Measurements from ENCODE around the gene GPR84. TPM values are rescaled to one million over a fixed set of nuclear protein-coding genes. Genes with fewer than 3 reads are reported as not detected.

The GPR84 gene
- total RNA-seq, 1 donor from 2014 or later: not detected

- Histone ChIP-seq H3K36me3 (ENCODE audit: control insufficient read depth, insufficient read depth, low read length) (peaks cover 2% of the 10 kb centered on the region), H3K4me3 (ENCODE audit: low read depth, low read length) (no peak overlapping the region), H3K27me3 (ENCODE audit: control insufficient read depth, insufficient read depth, low read length) (no peaks in the 10 kb centered on the region)
- no peak for DNase-seq (ENCODE audit: low read depth)
- TF ChIP-seq CTCF (IDR thresholded peaks at IDR 0.05; ENCODE audit: insufficient read depth, low read length, poor library complexity, severe bottlenecking): peak; percentile 60
These were observed 30.0 kb upstream of the GPR84 start for GRCh38 chr12:54394281-54394719.

DNA sequence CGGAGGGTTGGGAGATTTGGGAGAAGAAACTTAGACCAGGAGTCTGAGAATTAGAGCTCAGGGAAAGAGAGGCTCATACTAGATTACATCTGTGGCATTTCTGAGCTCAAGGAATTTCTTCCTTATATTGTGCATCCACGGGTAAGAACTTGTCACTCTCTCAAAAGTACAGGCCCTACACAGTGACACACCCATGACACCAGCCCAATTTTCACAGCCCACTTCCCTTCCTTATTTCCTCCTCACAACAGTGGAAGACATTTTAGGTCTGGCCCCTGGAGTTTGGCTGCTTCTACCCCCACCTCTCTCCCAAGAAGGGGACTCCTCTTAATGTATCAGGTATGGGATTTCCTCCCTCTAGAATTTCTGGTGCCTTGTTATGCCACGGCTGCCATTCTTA, 29.5 kb upstream of the GPR84 start:
- peaks cover 2% of the 10 kb centered on the region for H3K36me3 ChIP-seq (ENCODE audit: control insufficient read depth, insufficient read depth, low read length)
- DNase-seq (ENCODE audit: low read depth): no peak
- no peak for TF ChIP-seq CTCF (IDR thresholded peaks at IDR 0.05; ENCODE audit: insufficient read depth, low read length, poor library complexity, severe bottlenecking)

DNA sequence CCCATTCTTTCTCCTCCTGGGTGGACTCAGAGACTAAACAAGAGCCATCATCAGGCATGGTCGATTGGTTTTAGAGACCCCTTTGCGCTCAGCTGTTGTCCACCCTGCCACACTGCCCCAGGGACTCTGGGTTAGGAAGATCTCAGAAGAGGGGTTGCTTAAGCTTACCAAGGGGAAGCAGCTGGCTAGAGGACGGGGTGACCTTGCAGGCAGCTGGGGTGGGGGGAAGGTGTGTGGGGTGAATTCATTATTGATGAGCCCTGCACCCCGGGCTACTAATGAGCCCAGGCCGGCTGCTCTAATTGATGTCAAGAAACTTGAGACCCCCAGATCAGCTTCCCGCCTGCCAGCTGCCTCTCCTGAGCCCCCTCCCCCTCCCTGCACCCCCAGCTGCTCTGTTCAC, 28.9 kb upstream of the GPR84 start:
- H3K27me3 ChIP-seq (ENCODE audit: control insufficient read depth, insufficient read depth, low read length): no peaks in the 10 kb centered on the region
- no peaks in the 10 kb centered on the region for H3K36me3 ChIP-seq (ENCODE audit: control insufficient read depth, insufficient read depth, low read length)
- TF ChIP-seq CTCF (IDR thresholded peaks at IDR 0.05; ENCODE audit: insufficient read depth, low read length, poor library complexity, severe bottlenecking): no peak
- no peak for DNase-seq (ENCODE audit: low read depth)
- no peak overlapping the region for H3K4me3 ChIP-seq (ENCODE audit: low read depth, low read length)

More for the DNA sequence above, 29.5 kb upstream of the GPR84 start:
- no peak overlapping the region for H3K4me3 ChIP-seq (ENCODE audit: low read depth, low read length)
- no peaks in the 10 kb centered on the region for H3K27me3 ChIP-seq (ENCODE audit: control insufficient read depth, insufficient read depth, low read length)

GRCh38 chr12:54392485-54393206, 28.4 kb upstream of the GPR84 start:
- DNase-seq (ENCODE audit: low read depth): no peak
- Histone ChIP-seq H3K27me3 (ENCODE audit: control insufficient read depth, insufficient read depth, low read length) (no peaks in the 10 kb centered on the region), H3K36me3 (ENCODE audit: control insufficient read depth, insufficient read depth, low read length) (no peaks in the 10 kb centered on the region), H3K4me3 (ENCODE audit: low read depth, low read length) (no peak overlapping the region)
- no peak for TF ChIP-seq CTCF (IDR thresholded peaks at IDR 0.05; ENCODE audit: insufficient read depth, low read length, poor library complexity, severe bottlenecking)

DNA sequence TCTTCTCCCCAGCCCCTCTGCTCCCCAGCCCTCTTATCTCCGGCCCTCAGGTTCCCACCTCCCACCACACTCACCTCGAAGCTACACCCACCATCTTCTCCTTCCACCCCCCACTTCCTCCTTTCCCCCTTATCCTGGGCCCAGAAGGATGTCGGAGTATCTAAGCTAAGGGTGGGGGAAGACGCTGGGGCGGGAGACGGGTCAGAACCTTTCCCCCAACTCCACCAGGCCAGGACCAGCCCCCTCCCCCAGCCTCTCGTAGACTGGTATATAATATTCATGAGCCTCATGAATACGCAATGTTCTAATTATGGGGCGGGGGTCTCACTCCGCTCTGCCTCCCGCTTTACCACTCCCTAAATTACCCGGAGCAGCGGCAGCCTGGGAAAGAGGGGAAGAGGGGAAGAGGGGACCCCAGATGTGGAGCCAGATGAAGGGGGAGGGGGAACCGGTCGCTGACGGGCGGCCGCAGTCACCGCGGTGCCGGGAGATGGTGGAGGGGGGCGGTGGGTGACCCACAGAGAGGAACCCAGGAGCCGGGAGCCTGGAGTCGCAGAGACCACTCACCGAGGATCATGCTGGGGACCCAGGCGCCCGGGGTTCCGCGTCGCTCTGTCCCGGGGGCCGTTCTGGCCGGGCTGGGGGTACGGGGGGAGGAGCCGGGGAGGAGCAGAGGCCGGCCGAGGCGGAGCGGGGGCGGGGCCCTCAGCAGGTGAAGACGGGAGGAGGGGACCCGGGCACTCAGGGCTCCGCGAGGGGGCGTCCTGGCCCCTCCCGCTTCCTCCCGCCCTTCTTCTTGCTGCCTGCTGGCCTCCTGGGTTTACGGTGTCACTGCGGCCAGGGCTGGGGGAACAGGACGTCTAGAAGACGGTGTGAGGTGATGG, 26.6 kb upstream of the GPR84 start:
- Histone ChIP-seq H3K27me3 (ENCODE audit: control insufficient read depth, insufficient read depth, low read length) (no peaks in the 10 kb centered on the region), H3K4me3 (ENCODE audit: low read depth, low read length) (peak overlapping the region; percentile 39), H3K36me3 (ENCODE audit: control insufficient read depth, insufficient read depth, low read length) (no peaks in the 10 kb centered on the region)
- no peak for DNase-seq (ENCODE audit: low read depth)
- peak; percentile 39 for TF ChIP-seq CTCF (IDR thresholded peaks at IDR 0.05; ENCODE audit: insufficient read depth, low read length, poor library complexity, severe bottlenecking)

All from kidney epithelial cell (primary cell).